HUES48 (cell line): ENCODE data around the gene ADAMTS2.
"Not testable (repeated sequence)": the region's sequence is repeated elsewhere in the genome, so short reads cannot be mapped to it uniquely, and the experiment has no call there.

Experiments used
- H3K27ac ChIP-seq: one replicate; pipeline ENCODE4 v1.7.0; 2013; ENCODE audit warnings: low read depth, low read length, inconsistent platforms
- H3K27me3 ChIP-seq: 2 replicates; pipeline ENCODE4 v1.6.1; 2013; ENCODE audit warnings: mild to moderate bottlenecking, low read length; ENCODE audit not compliant: control insufficient read depth, insufficient read depth
- H3K36me3 ChIP-seq: 2 replicates; pipeline ENCODE4 v1.6.1; 2013; ENCODE audit warnings: low read length; ENCODE audit not compliant: control insufficient read depth, insufficient read depth
- H3K4me1 ChIP-seq: 2 replicates; pipeline ENCODE4 v1.6.1; 2013; ENCODE audit warnings: mild to moderate bottlenecking, low read length; ENCODE audit not compliant: control insufficient read depth, insufficient read depth
- H3K4me3 ChIP-seq: 2 replicates; pipeline ENCODE4 v1.5.1; 2013; ENCODE audit warnings: mild to moderate bottlenecking, low read depth, low read length
- H3K9ac ChIP-seq: 2 replicates; pipeline ENCODE4 v1.6.1; 2013; ENCODE audit warnings: mild to moderate bottlenecking, low read depth, low read length, moderate library complexity
- H3K9me3 ChIP-seq: 2 replicates; pipeline ENCODE4 v1.6.1; 2013; ENCODE audit warnings: low read length; ENCODE audit not compliant: control insufficient read depth, insufficient read depth

The ADAMTS2 gene

DNA sequence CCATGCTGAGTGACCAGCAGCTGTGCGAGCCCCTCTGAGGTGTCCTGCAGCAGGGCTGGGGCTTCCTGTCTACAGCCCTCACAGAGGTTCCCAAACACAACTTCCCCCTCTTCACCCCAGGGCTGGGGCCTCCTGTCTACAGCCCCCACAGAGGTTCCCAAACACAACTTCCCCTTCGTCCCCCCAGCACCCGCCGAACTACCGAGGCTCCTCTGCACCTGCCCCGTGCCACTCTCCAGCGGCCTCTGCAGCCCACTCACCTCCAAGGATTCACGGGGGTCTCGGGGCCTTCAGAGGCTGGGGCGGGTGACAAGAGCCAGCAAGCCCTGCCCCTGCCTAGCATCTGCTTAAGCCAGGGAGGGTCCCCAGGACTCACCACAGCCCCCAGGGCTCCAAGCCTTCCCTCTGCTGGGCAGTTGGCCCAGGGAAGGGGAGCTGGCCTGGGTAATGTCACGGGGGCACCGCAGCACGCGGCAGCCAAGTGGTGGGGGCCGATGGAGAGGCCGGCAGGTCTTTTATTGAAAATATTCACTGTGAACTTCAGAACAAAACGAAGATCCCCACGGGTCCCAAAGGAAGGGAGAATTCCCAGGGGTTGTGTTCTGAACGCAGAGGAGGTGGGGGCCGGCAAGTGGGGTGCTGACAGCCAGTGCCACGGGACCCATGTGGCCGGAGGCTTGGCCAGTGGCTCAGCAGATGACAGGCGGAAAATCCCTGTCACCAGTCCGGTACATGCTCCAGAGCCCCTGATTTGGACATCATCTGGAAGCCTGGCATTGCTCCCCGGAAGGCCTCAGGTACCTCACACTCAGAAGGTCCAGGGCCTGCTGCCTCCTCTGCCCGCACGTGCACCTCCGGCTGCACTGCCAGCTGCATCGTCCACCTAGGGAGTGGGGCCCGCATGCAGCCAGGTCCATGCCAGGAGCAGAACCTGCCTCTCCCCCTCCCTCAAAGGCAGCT lies 125.3 kb downstream of the ADAMTS2 start:
- Histone ChIP-seq H3K9ac (no peak overlapping the region), H3K4me3 (no peak overlapping the region), H3K9me3 (peaks cover 16% of the 10 kb centered on the region), H3K4me1 (no peaks in the 10 kb centered on the region), H3K36me3 (no peaks in the 10 kb centered on the region), H3K27me3 (no peaks in the 10 kb centered on the region), H3K27ac (no peak overlapping the region)

DNA sequence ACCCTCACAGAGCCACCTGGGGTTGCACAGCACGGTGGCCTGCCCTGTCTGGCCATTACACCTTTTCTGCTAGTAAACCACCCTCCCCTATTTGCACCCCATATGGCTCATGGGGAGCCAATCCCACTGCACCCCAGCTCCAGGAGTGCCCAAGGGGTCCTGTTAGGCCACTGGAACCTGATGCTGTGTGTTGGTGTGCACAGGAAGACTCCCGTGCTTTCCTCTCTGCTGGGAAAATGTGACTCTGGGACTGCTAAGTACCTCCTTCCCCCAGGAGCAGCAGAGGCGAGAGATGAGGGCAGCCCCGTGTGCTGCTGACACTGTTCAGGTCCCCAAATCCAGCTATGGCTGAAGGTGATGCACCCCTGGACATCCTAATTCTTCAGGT lies 126.3 kb downstream of the ADAMTS2 start:
- Histone ChIP-seq H3K36me3 (no peaks in the 10 kb centered on the region), H3K9ac (no peak overlapping the region), H3K4me3 (no peak overlapping the region), H3K4me1 (no peaks in the 10 kb centered on the region), H3K9me3 (peaks cover 10% of the 10 kb centered on the region), H3K27ac (no peak overlapping the region), H3K27me3 (no peaks in the 10 kb centered on the region)

DNA sequence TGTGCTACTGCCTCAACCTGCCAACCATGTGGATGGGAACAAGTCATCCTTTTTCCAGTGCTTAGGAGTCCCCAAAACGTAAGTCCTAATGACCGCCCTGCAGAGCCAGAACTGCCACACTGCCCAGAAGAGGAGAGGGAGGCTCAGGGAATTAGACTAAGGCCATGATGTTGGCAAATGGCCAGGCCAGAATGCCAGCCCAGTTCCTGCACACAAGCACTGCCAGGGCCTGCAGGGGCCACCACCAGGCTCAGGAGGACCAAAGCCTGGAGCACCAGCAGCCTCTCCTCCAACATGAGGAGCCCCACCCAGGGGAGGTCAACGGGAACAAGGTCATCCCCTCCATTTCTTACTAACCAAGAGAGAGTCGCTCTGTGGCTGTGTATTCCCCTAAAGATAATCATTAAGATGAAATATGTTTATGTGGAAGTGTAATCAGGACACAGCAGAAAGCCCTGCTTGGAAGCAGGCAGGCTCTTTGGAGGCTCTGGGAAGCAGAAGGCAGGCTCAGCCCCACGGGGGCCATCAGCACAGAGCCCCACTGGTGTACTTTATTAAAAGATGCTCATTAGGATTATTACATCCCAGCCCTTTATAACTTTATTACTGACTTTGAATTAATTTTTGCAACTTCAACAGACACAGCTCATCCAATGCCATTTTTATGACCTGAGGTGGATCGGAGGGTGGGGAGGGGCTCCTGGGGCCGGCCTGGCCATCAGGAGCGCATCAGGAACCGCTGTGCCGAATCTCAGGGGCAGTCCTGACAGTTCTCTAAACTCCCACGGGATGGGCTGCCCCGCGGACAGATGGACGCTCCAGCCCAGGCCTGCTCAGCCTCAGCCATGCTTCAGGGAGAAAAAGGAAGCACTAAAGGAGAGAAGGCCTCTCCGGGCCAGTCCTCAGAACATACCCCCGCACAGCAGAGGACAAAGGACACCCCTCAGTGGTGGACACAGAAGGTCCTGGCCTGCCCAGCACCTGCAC lies 127.0 kb downstream of the ADAMTS2 start:
- Histone ChIP-seq H3K27ac (no peak overlapping the region), H3K27me3 (no peaks in the 10 kb centered on the region), H3K4me3 (no peak overlapping the region), H3K4me1 (no peaks in the 10 kb centered on the region), H3K36me3 (no peaks in the 10 kb centered on the region), H3K9me3 (peaks cover 3% of the 10 kb centered on the region), H3K9ac (no peak overlapping the region)

DNA sequence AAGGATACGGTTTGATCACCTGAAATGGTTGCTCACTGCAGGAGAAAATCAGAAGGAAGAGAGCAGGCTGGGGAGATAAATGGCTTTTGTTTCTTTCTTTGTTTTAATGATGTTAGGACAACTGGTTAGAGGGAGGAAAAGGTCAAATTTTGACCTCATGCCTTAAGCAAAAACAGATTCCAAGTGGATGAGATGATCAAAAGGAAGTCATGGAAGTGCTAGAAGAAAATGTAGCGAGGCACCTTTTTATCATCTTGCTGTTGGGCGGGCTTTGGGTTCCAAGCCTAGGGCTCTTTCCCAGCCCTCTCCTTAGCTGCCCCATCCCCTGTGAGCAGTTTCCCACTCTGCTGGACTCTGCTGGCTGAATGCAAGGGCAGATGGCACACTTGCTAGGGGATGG lies 127.9 kb downstream of the ADAMTS2 start:
- Histone ChIP-seq H3K27me3 (no peaks in the 10 kb centered on the region), H3K9me3 (no peaks in the 10 kb centered on the region), H3K9ac (no peak overlapping the region), H3K36me3 (no peaks in the 10 kb centered on the region), H3K4me3 (no peak overlapping the region), H3K27ac (no peak overlapping the region), H3K4me1 (no peaks in the 10 kb centered on the region)

DNA sequence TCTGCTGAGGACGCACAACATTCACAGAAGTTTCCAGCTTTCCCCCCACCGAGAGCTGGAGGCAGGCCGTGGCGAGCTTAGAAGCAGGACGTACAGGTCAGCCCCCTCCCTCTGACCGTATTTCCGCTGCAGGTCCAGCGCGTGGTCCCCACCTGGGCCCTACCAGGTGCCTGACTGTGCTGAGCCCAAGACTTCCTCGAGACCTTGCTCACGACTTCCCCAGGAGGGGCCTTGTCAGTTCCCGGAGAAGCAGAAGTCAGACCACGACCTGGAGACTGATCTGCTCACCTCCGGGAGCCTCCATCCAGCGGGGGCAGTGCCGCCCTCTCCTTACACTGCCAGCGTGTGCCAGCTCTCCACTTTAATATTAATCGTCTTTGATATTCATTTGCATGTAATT lies 128.9 kb downstream of the ADAMTS2 start:
- not testable (repeated sequence) for H3K9me3 ChIP-seq, H3K4me1 ChIP-seq, H3K27me3 ChIP-seq, H3K9ac ChIP-seq, H3K4me3 ChIP-seq, H3K36me3 ChIP-seq, H3K27ac ChIP-seq

DNA sequence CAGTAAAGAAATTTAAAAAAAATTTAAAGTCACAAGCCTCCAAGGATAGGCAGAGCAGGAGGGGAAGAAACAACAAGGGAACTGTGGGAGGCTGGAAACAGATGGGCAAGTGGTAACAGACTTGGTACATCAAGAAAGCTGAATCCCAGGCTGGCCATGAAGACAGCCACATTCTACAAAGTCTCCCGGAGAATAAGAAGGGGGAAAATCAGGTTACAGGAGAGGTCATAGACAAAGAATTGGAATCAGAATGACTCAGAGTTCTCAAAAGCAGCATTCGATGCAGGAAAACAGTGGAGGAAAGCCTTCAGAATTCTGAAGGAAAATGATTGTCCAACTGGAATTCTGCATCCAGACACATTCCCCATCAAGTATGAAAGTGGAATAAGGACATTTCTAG lies 129.7 kb downstream of the ADAMTS2 start:
- H3K9ac ChIP-seq = no peak overlapping the region
- no peak overlapping the region for H3K4me3 ChIP-seq
- no peak overlapping the region for H3K27ac ChIP-seq
- no peaks in the 10 kb centered on the region for H3K27me3 ChIP-seq
- no peaks in the 10 kb centered on the region for H3K9me3 ChIP-seq
- H3K4me1 ChIP-seq = no peaks in the 10 kb centered on the region
- H3K36me3 ChIP-seq = no peaks in the 10 kb centered on the region

DNA sequence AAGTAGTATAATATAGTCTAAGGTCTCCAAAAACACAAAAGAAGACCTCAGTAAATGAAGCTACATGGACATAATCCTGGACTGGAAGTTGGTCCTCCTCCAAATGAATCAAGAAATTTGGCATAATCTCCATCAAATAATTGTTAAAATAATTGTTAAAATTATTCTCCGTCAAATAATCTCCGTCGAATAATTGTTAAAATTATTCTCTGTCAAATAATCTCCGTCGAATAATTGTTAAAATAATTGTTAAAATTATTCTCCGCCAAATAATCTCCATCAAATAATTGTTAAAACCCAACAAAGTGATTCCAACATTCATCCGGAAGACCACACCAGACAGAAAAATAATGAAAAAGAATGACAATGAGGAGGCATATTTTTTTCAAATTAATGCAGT lies 130.6 kb downstream of the ADAMTS2 start:
- H3K4me1 ChIP-seq = no peaks in the 10 kb centered on the region
- no peak overlapping the region for H3K27ac ChIP-seq
- no peak overlapping the region for H3K9ac ChIP-seq
- no peaks in the 10 kb centered on the region for H3K9me3 ChIP-seq
- no peak overlapping the region for H3K4me3 ChIP-seq
- no peaks in the 10 kb centered on the region for H3K36me3 ChIP-seq
- H3K27me3 ChIP-seq = no peaks in the 10 kb centered on the region

DNA sequence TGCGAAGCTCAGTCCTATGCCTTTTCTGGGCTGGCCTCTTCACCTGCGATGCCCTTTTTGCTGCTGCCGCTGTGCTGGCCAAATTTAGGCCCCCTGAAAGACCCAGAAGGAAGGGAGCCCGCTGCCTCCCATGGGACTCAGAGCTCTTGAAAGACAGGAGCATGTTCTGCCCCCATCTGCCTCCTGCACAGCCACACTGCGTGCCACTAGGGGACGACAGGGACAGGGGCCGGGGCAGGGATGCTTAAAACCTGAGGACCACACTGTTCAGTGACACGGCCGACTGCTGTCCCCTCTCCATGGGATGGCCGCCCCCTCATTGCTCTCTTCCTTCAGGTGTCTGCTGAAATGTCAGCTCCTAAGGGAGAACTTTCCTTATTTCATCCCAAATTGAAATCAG lies 132.4 kb downstream of the ADAMTS2 start:
- H3K27ac ChIP-seq = no peak overlapping the region
- H3K36me3 ChIP-seq = no peaks in the 10 kb centered on the region
- H3K4me3 ChIP-seq = no peak overlapping the region
- H3K9ac ChIP-seq = no peak overlapping the region
- H3K4me1 ChIP-seq = no peaks in the 10 kb centered on the region
- H3K9me3 ChIP-seq = no peaks in the 10 kb centered on the region
- no peaks in the 10 kb centered on the region for H3K27me3 ChIP-seq

DNA sequence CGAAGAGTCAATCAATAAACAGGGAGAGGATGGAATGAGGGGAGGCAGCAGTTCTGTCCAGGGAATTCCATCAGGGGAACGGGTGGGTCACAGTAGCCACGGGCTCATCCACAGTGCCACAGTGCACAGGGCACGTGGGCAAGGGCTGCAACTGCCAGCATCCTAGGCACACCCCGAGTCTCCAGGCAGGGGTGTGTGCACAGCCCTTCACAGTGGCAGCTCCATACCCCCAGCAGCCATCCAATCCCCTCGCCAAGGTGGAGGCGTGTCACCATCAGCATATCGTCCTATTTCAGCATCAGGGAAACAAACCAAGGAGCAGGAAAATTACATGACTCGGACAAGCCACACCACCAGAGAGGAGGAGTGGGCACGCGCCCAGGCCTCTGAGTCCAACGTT lies 133.6 kb downstream of the ADAMTS2 start:
- Histone ChIP-seq H3K27me3 (no peaks in the 10 kb centered on the region), H3K9ac (no peak overlapping the region), H3K4me3 (no peak overlapping the region), H3K36me3 (no peaks in the 10 kb centered on the region), H3K27ac (no peak overlapping the region), H3K9me3 (no peaks in the 10 kb centered on the region), H3K4me1 (peaks cover 4% of the 10 kb centered on the region; the same call in 1 of the 2 replicates)

DNA sequence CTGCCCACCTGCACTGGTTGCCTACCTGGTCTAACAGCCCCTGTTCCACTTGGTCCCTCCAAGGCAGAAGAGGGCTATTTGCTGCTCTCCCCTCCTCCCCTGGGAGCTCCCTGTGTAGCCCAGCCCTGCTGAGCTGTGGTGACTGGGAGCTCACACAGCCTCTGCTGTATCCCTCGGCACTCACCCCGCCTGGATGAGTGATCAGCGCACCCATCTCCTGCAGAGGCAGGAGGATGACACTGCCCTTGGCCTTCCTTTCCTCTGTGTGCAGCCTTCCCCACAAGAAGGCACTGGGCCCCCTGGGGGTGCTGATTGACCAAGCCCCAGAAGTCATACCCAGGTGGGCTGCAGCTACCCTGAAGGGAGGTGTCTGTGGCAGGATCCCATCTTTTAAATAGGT lies 134.2 kb downstream of the ADAMTS2 start:
- H3K27ac ChIP-seq = no peak overlapping the region
- no peaks in the 10 kb centered on the region for H3K9me3 ChIP-seq
- no peaks in the 10 kb centered on the region for H3K36me3 ChIP-seq
- H3K4me1 ChIP-seq = peaks cover 4% of the 10 kb centered on the region; the same call in 1 of the 2 replicates
- no peaks in the 10 kb centered on the region for H3K27me3 ChIP-seq
- H3K9ac ChIP-seq = no peak overlapping the region
- no peak overlapping the region for H3K4me3 ChIP-seq

DNA sequence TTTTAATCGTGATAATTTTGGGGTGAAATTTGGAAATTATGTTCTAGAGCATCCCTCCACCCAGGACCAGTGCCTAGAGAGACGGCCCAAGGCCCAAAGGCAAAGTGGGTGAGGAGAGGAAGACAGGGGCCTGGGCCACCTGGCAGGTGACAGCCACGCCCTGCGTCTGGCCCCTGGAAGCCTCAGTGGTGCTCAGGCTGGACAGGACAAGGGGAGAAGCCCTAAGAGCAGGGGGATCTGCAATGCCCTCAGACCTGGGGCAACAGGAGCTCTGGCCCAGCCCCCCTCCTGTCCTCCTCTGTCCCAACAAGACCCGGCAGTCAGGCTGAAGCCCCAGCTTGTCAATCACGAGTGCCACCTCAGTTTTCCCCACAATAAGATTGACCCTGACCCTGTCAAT lies 134.8 kb downstream of the ADAMTS2 start:
- no peaks in the 10 kb centered on the region for H3K36me3 ChIP-seq
- no peaks in the 10 kb centered on the region for H3K9me3 ChIP-seq
- no peak overlapping the region for H3K9ac ChIP-seq
- H3K27ac ChIP-seq = no peak overlapping the region
- H3K27me3 ChIP-seq = no peaks in the 10 kb centered on the region
- no peak overlapping the region for H3K4me3 ChIP-seq
- H3K4me1 ChIP-seq = peaks cover 4% of the 10 kb centered on the region; the same call in 1 of the 2 replicates
